Stomach (tissue), 9 donors: ENCODE data around the gene POU3F1. TPM values are rescaled to one million over a fixed set of nuclear protein-coding genes. Genes with fewer than 3 reads are reported as not detected.

Experiments used
- DNase-seq, 2 donors: peaks; one replicate each; pipeline versions ENCODE4 v3.0.0 to v3.0.0-alpha.2; 2013 to 2019
- H3K27ac ChIP-seq, 5 donors: fragments of 200-600 bp in 4 of 5; sonication (generic) in 4 of 5; one replicate each; pipeline ENCODE4 v1.5.1; 2013 to 2019; ENCODE audit warnings: mild to moderate bottlenecking in 1 of 5, moderate library complexity in 1 of 5
- H3K27me3 ChIP-seq, 3 donors: fragments of 200-600 bp; sonication (generic); one replicate each; pipeline ENCODE4 v1.5.1; 2017 to 2019; ENCODE audit warnings: mixed run types in 1 of 3
- H3K36me3 ChIP-seq, 4 donors: fragments of 200-600 bp; sonication (generic); 1 replicate in 3 of 4; 2 replicates in 1 of 4; pipeline ENCODE4 v1.5.1; 2016 to 2019
- H3K4me1 ChIP-seq, 4 donors: fragments of 200-600 bp; sonication (generic); one replicate each; pipeline ENCODE4 v1.5.1; 2016 to 2019
- H3K4me3 ChIP-seq, 4 donors: fragments of 200-600 bp; sonication (generic) in 3 of 4; one replicate each; pipeline ENCODE4 v1.5.1; 2016 to 2019; ENCODE audit warnings: mild to moderate bottlenecking in 1 of 4
- H3K9me3 ChIP-seq, 4 donors: fragments of 200-600 bp; sonication (generic); one replicate each; pipeline ENCODE4 v1.5.1; 2016 to 2019
- CTCF ChIP-seq, 7 experiments: fragments of 450-650 bp in 4 of 7; fragments of 200-600 bp in 3 of 7; sonication (generic) in 3 of 7; IDR thresholded peaks; one replicate each; pipeline ENCODE4 v1.5.1; 2016 to 2019; ENCODE audit warnings: antibody characterized with exemption in 7 of 7, control low read depth in 2 of 7, mild to moderate bottlenecking in 1 of 7
- EP300 ChIP-seq: sonication (generic); formaldehyde crosslinking; IDR thresholded peaks from one replicate; pipeline ENCODE4 v1.6.1; 2017; ENCODE audit warnings: antibody characterized with exemption
- POLR2A ChIP-seq, 4 donors: fragments of 450-650 bp; IDR thresholded peaks; one replicate each; pipeline ENCODE4 v1.6.1; 2016; ENCODE audit warnings: antibody characterized with exemption in 4 of 4, control low read depth in 2 of 4, mild to moderate bottlenecking in 1 of 4, moderate library complexity in 1 of 4
- POLR2AphosphoS5 ChIP-seq, 3 donors: sonication (generic); formaldehyde crosslinking; IDR thresholded peaks; one replicate each; pipeline ENCODE4 v1.6.1; 2016; ENCODE audit warnings: antibody characterized with exemption in 3 of 3
- WGBS, 5 donors: extraction: QIAGEN DNeasy Blood & Tissue Kit in 3 of 5; methylation state at CpG; one replicate each; pipeline versions ENCODE4 v1.1.5 to v1.1.7; 2013 to 2018; 5-methylcytosine and 5-hydroxymethylcytosine counted together
- intact Hi-C: fragments of 100-400 bp; cut with DNase I; formaldehyde crosslinking; loops from one replicate; pipeline ENCODE4 v1.15.1; 2023; ENCODE audit warnings: low total_unique reads
- polyA plus RNA-seq, 3 donors: library from polyadenylated mRNA; stranded (reverse); fragments of 200-250 nt; gene quantifications; one replicate each; pipeline ENCODE4 v1.2.3, GENCODE V29; 2013
- total RNA-seq, 5 donors: library from RNA; depleted of rRNA; stranded (reverse); fragments of >200 nt; gene quantifications; one replicate each; pipeline versions ENCODE4 v1.1.0 to v1.2.3, GENCODE V29; 2014 to 2016
- donor health status: healthy with polysubstance abuse.
- donor health status: Bipolar disorder and iron deficiency.
- donor health status: healthy.

Gene POU3F1
- total and polyA plus RNA-seq, 8 donors = 0.20 TPM; not detected in 7

- intact Hi-C loops = no loop called here
- no peak for DNase-seq
- Histone ChIP-seq H3K27ac (no peak overlapping the region), H3K36me3 (no peaks in the 10 kb centered on the region), H3K4me3 (no peak overlapping the region), H3K27me3 (peaks cover 0 to 69% (median 9%) of the 10 kb centered on the region in 3 donors), H3K4me1 (no peaks in the 10 kb centered on the region), H3K9me3 (no peaks in the 10 kb centered on the region)
- WGBS, 5 donors = 43 to 60% (median 59%) methylated on average over 18 of the region's 18 CpGs
- TF ChIP-seq POLR2A (IDR thresholded peaks at IDR 0.05) (no peak), CTCF (IDR thresholded peaks at IDR 0.05) (no peak), EP300 (no peak)
Measured at GRCh38 chr1:38093569-38094520, 47.3 kb upstream of the POU3F1 start.

- 40 to 49% (median 45%) methylated on average over 4 of the region's 4 CpGs for WGBS, 5 donors
- no peak for TF ChIP-seq POLR2AphosphoS5 (IDR thresholded peaks at IDR 0.05)
- no peak for TF ChIP-seq EP300
- TF ChIP-seq POLR2A (IDR thresholded peaks at IDR 0.05) = no peak
- no peak for TF ChIP-seq CTCF (IDR thresholded peaks at IDR 0.05)
- no peak overlapping the region for H3K27ac ChIP-seq
- H3K9me3 ChIP-seq = no peaks in the 10 kb centered on the region
- H3K36me3 ChIP-seq = no peaks in the 10 kb centered on the region
- H3K4me3 ChIP-seq = no peak overlapping the region
- intact Hi-C loops = no loop called here
- no peak for DNase-seq
- no peaks in the 10 kb centered on the region for H3K4me1 ChIP-seq
- peaks cover 0 to 74% (median 9%) of the 10 kb centered on the region in 3 donors for H3K27me3 ChIP-seq
Measured at GRCh38 chr1:38092256-38092655, 45.7 kb upstream of the POU3F1 start.

GRCh38 chr1:38090796-38091195 lies 44.2 kb upstream of the POU3F1 start:
- no peaks in the 10 kb centered on the region for H3K36me3 ChIP-seq
- TF ChIP-seq POLR2A (IDR thresholded peaks at IDR 0.05) (no peak), EP300 (no peak), POLR2AphosphoS5 (IDR thresholded peaks at IDR 0.05) (no peak), CTCF (IDR thresholded peaks at IDR 0.05) (no peak)
- WGBS, 5 donors = 76 to 79% (median 78%) methylated on average over 3 of the region's 3 CpGs

GRCh38 chr1:38089712-38090360 lies 43.2 kb upstream of the POU3F1 start:
- Histone ChIP-seq H3K36me3 (no peaks in the 10 kb centered on the region), H3K4me3 (no peak overlapping the region), H3K27me3 (peaks cover 0 to 63% (median 9%) of the 10 kb centered on the region in 3 donors), H3K4me1 (no peaks in the 10 kb centered on the region), H3K9me3 (no peaks in the 10 kb centered on the region), H3K27ac (no peak overlapping the region)
- TF ChIP-seq POLR2A (IDR thresholded peaks at IDR 0.05) (no peak), EP300 (no peak), CTCF (IDR thresholded peaks at IDR 0.05) (no peak), POLR2AphosphoS5 (IDR thresholded peaks at IDR 0.05) (no peak)
- intact Hi-C loops = no loop called here
- DNase-seq = no peak
- 80 to 86% (median 84%) methylated on average over 7 to 11 of the region's 11 CpGs for WGBS, 5 donors

More at GRCh38 chr1:38090796-38091195, 44.2 kb upstream of the POU3F1 start:
- Histone ChIP-seq H3K4me1 (no peaks in the 10 kb centered on the region), H3K27me3 (peaks cover 0 to 68% (median 9%) of the 10 kb centered on the region in 3 donors), H3K4me3 (no peak overlapping the region), H3K27ac (no peak overlapping the region), H3K9me3 (no peaks in the 10 kb centered on the region)
- intact Hi-C loops = no loop called here
- DNase-seq = no peak
